ENCODE measurements around the gene RHO. TPM values are rescaled to one million over a fixed set of nuclear protein-coding genes. Genes with fewer than 3 reads are reported as not detected.
"Not testable (repeated sequence)": the region's sequence is repeated elsewhere in the genome, so short reads cannot be mapped to it uniquely, and the experiment has no call there.

The RHO gene
- polyA plus RNA-seq, 3 donors from 2014 or later, result not detected

DNA sequence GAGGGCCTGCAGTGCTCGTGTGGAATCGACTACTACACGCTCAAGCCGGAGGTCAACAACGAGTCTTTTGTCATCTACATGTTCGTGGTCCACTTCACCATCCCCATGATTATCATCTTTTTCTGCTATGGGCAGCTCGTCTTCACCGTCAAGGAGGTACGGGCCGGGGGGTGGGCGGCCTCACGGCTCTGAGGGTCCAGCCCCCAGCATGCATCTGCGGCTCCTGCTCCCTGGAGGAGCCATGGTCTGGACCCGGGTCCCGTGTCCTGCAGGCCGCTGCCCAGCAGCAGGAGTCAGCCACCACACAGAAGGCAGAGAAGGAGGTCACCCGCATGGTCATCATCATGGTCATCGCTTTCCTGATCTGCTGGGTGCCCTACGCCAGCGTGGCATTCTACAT lies 3.8 kb downstream of the RHO start:
- Mint-ChIP-seq H3K27me3 (ENCODE audit: low read depth in 3 of 3) (peaks cover 2 to 6% (median 4%) of the 10 kb centered on the region in 3 donors), H3K36me3 (no peaks in the 10 kb centered on the region), H3K4me3 (no peak overlapping the region), H3K4me1 (peaks cover 0 to 1% of the 10 kb centered on the region in 2 donors), H3K9me3 (peaks cover 0 to under 1% (median 0%) of the 10 kb centered on the region in 6 donors), H3K27ac (peak overlapping the region in 1 of 6 donors; percentile 26)
- DNase-seq, result no peak

DNA sequence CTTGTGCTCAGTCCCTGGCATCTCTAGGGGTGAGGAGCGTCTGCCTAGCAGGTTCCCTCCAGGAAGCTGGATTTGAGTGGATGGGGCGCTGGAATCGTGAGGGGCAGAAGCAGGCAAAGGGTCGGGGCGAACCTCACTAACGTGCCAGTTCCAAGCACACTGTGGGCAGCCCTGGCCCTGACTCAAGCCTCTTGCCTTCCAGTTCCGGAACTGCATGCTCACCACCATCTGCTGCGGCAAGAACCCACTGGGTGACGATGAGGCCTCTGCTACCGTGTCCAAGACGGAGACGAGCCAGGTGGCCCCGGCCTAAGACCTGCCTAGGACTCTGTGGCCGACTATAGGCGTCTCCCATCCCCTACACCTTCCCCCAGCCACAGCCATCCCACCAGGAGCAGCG lies 5.0 kb downstream of the RHO start:
- H3K9me3 Mint-ChIP-seq, result peaks cover 0 to 1% (median 0%) of the 10 kb centered on the region in 6 donors
- no peak overlapping the region for H3K27ac Mint-ChIP-seq
- H3K4me1 Mint-ChIP-seq, result no peaks in the 10 kb centered on the region
- H3K27me3 Mint-ChIP-seq (ENCODE audit: low read depth in 3 of 3), result peaks cover 2 to 7% (median 4%) of the 10 kb centered on the region in 3 donors
- no peak for DNase-seq
- H3K4me3 Mint-ChIP-seq, result no peak overlapping the region
- H3K36me3 Mint-ChIP-seq, result no peaks in the 10 kb centered on the region

DNA sequence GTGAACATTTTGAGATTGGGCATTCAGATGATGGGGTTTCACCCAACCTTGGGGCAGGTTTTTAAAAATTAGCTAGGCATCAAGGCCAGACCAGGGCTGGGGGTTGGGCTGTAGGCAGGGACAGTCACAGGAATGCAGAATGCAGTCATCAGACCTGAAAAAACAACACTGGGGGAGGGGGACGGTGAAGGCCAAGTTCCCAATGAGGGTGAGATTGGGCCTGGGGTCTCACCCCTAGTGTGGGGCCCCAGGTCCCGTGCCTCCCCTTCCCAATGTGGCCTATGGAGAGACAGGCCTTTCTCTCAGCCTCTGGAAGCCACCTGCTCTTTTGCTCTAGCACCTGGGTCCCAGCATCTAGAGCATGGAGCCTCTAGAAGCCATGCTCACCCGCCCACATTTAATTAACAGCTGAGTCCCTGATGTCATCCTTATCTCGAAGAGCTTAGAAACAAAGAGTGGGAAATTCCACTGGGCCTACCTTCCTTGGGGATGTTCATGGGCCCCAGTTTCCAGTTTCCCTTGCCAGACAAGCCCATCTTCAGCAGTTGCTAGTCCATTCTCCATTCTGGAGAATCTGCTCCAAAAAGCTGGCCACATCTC lies 6.1 kb downstream of the RHO start:
- Mint-ChIP-seq H3K4me1 (no peaks in the 10 kb centered on the region), H3K4me3 (no peak overlapping the region), H3K9me3 (peaks cover 0 to 1% (median 0%) of the 10 kb centered on the region in 6 donors), H3K27me3 (ENCODE audit: low read depth in 3 of 3) (peaks cover 2 to 7% (median 4%) of the 10 kb centered on the region in 3 donors), H3K36me3 (no peaks in the 10 kb centered on the region), H3K27ac (peak overlapping the region in 3 of 6 donors; percentile 4 to 40 (median 21))
- DNase-seq, result no peak

DNA sequence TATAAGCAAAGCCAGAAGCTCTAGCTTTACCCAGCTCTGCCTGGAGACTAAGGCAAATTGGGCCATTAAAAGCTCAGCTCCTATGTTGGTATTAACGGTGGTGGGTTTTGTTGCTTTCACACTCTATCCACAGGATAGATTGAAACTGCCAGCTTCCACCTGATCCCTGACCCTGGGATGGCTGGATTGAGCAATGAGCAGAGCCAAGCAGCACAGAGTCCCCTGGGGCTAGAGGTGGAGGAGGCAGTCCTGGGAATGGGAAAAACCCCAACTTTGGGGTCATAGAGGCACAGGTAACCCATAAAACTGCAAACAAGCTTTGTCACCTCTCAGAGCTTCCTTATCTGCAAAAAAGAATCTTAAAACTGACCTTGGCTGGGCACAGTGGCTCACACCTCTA lies 6.6 kb downstream of the RHO start:
- no peak overlapping the region for H3K27ac Mint-ChIP-seq
- H3K27me3 Mint-ChIP-seq (ENCODE audit: low read depth in 3 of 3), result peaks cover 2 to 5% (median 4%) of the 10 kb centered on the region in 3 donors
- H3K9me3 Mint-ChIP-seq, result peaks cover 0 to 1% (median 0%) of the 10 kb centered on the region in 6 donors
- H3K4me1 Mint-ChIP-seq, result no peaks in the 10 kb centered on the region
- DNase-seq, result no peak
- no peak overlapping the region for H3K4me3 Mint-ChIP-seq
- H3K36me3 Mint-ChIP-seq, result no peaks in the 10 kb centered on the region

DNA sequence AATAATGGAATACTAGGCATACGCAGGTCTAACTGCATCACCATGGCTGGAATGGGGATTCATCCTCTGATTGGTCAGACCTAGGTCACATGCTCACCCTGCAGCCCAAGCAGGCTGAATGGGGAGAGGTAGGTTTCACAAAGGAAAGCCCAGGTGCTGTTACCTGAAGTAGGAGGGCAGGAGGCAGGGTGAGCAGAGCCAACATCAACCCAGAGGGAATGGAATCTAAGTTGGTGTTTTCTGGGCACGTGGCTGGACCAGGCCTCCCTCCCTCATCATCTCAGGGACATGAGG lies 7.9 kb downstream of the RHO start:
- peaks cover 2 to 4% (median 2%) of the 10 kb centered on the region in 3 donors for H3K27me3 Mint-ChIP-seq (ENCODE audit: low read depth in 3 of 3)
- H3K36me3 Mint-ChIP-seq, result no peaks in the 10 kb centered on the region
- DNase-seq, result no peak
- peaks cover 0 to 1% (median 0%) of the 10 kb centered on the region in 6 donors for H3K9me3 Mint-ChIP-seq
- H3K4me1 Mint-ChIP-seq, result no peaks in the 10 kb centered on the region
- no peak overlapping the region for H3K4me3 Mint-ChIP-seq
- H3K27ac Mint-ChIP-seq, result peak overlapping the region in 1 of 6 donors; percentile 45

DNA sequence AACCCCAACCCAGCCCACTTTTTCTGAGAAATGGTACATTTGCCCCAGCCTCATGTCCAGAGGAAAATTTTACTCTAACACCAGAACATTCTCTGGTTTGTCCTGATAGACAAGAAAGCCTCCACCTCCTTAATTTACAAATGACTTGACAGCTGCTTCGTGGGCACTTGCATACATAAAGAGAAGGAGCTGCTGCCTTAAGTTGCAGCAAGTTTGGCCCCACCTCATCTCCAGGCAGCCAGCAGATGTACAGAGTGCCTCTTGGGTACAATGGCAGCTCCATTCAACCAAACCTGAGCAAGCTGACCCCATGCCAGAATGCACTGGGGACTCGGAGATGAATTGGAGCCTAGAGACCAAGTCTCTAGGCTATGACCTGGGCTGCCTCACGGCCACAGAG lies 8.4 kb downstream of the RHO start:
- no peaks in the 10 kb centered on the region for H3K36me3 Mint-ChIP-seq
- no peak for DNase-seq
- H3K4me1 Mint-ChIP-seq, result no peaks in the 10 kb centered on the region
- H3K27ac Mint-ChIP-seq, result no peak overlapping the region
- H3K4me3 Mint-ChIP-seq, result no peak overlapping the region
- H3K9me3 Mint-ChIP-seq, result peaks cover 0 to 1% (median 0%) of the 10 kb centered on the region in 6 donors
- peaks cover 0 to 2% (median 2%) of the 10 kb centered on the region in 3 donors for H3K27me3 Mint-ChIP-seq (ENCODE audit: low read depth in 3 of 3)

DNA sequence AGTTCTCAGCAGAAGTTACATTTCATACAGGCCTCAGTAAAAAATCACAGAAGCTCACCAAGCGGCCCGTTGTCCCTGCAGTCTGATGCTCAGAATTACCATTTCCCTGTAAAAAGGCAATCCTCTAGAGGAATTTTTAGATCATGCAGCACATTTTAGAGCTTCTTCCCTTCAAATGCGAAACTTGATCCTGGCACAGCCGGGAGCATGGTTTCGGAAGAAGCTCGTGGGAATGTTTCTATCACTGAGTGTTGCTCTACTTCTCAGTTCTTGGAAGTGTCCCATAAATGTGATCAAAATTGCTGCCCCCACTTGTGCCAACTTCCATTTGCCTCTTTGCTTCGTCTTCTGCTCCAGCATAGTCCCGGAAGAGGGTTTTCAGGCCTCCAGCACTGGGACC lies 10.8 kb downstream of the RHO start:
- no peak overlapping the region for H3K27ac Mint-ChIP-seq
- H3K4me1 Mint-ChIP-seq, result no peaks in the 10 kb centered on the region
- no peaks in the 10 kb centered on the region for H3K36me3 Mint-ChIP-seq
- H3K27me3 Mint-ChIP-seq (ENCODE audit: low read depth in 3 of 3), result peaks cover 0 to 2% (median 2%) of the 10 kb centered on the region in 3 donors
- no peak for DNase-seq
- H3K9me3 Mint-ChIP-seq, result peaks cover 0 to 1% (median 0%) of the 10 kb centered on the region in 6 donors
- no peak overlapping the region for H3K4me3 Mint-ChIP-seq

DNA sequence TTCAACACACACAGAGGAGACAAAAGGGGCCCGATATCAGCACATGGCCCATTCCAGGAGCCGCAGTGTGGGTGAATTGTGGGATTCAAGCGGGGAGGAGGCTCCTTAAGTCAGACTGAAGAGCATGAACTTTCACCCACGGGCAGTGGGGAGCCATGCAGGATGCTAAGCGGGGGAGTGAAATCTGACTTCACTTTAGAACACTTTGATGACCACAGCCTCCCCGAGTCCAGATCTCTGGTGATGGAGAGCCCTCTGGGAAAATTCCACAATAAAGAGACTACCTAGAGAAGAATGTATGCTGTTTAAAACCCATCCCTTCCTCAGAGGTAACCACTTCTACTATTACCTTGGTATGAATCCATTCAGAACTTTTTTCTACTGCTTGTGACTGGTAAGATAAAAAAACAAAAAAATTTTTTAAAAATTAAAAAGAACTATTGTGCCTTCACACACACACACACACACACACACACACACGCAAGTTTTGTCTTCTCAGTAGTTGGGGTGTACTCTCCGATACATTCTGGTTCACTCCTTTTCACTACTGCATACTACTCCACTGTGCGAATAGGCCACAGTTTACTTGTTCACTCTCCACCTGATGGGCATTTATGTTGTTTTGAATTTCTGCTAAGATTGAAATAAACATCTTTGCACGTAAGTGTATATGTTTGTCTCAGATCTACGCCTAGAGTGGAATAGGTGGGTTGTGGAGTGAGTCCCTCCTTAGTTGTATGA lies 12.5 kb downstream of the RHO start:
- Mint-ChIP-seq H3K27me3 (ENCODE audit: low read depth in 3 of 3) (peaks cover 0 to 2% (median 2%) of the 10 kb centered on the region in 3 donors), H3K4me1 (no peaks in the 10 kb centered on the region), H3K36me3 (no peaks in the 10 kb centered on the region), H3K9me3 (peaks cover 0 to 1% (median 0%) of the 10 kb centered on the region in 6 donors), H3K27ac (peak overlapping the region in 2 of 6 donors; percentile 27 to 45), H3K4me3 (no peak overlapping the region)
- DNase-seq, result no peak

DNA sequence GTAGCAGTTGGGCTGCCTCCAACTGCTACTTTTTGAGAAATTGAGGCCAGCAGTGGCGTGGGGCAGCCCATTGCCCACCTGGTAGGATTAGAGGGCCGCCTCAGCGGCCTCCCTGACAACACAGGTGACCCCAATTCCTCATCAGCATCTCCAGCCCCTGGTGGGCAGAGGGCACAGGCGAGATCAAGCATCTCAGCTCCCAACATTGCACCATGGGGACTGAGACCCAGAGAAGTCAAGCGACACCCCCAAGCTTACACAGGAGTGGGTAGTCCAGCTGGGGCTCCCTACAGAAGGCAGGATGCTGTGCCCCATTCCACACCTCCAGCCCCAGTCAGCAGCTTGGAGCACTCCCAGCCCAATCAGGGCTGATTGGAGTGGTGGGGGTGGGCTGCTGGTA lies 14.3 kb downstream of the RHO start:
- Mint-ChIP-seq H3K4me3 (no peak overlapping the region), H3K36me3 (no peaks in the 10 kb centered on the region), H3K27me3 (ENCODE audit: low read depth in 3 of 3) (peaks cover 0 to 2% (median 0%) of the 10 kb centered on the region in 3 donors), H3K4me1 (no peaks in the 10 kb centered on the region), H3K27ac (no peak overlapping the region), H3K9me3 (no peaks in the 10 kb centered on the region)
- no peak for DNase-seq

DNA sequence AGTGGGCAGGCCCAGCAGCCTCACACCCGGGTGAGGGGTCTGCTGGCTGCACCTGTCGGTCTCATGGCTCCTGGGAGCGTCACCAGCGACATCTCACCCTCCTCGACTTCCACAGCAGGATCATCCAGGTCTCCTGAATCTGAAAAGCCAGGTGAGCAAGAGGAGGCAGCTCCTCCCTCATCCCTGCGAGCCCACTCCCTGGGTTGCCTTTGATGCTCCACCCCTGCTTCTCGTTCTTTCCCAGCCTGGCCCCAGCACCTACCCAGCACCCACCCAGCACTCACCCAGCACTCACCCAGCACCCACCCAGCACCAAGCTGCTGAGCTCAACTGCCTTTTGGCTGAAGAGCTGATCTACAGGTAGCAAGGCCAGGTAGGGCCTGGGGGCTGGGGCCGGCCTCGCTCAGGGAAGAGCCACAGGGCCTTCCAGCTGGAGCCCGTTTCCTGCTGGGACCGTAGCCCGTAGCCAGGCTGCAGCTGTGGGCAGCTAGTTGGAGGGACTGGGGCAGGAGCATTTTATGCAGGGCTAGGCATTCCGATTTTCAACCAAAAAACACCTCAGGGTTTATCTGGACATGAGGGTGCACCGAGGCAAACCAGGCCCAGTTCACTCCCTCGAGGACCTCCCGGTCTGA lies 14.8 kb downstream of the RHO start, which contains the start of gene H1-8:
Gene H1-8, plus strand, starts transcription at position 20 of the 635 bp plus-strand sequence. Its CDS starts 44 bp downstream, at position 64.
- peaks cover 0 to 2% (median 0%) of the 10 kb centered on the region in 3 donors for H3K27me3 Mint-ChIP-seq (ENCODE audit: low read depth in 3 of 3)
- H3K4me3 Mint-ChIP-seq, result no peak within 1 kb of the TSS
- H3K9me3 Mint-ChIP-seq, result no peaks in the 10 kb centered on the region
- no peaks in the 10 kb centered on the region for H3K36me3 Mint-ChIP-seq
- no peaks in the 10 kb centered on the region for H3K4me1 Mint-ChIP-seq
- DNase-seq, result no peak
- peak within 1 kb of the TSS in 2 of 6 donors; percentile 2 to 71 for H3K27ac Mint-ChIP-seq

DNA sequence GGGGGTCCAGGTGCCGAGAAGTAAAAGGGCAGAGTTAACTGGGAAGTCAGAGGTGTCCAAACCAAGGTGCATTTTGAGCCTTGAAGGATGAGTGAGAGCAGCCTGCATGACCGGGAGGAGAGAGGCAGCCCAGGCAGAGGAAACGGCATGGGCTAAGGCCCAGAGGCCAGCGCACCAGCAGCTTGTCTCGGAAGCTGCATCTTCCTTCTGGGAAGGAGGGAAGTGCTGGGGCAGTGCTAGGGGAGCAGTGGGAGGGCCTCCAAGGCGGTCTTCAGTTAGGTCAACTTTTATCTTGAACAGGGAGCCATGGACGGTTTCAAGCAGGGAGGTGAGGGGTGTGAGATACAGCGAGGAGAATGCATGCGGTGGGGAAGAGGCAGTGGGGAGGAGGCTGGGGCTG lies 15.6 kb downstream of the RHO start:
- H3K36me3 Mint-ChIP-seq, result no peaks in the 10 kb centered on the region
- no peak overlapping the region for H3K4me3 Mint-ChIP-seq
- peak overlapping the region in 2 of 6 donors; percentile 2 to 71 for H3K27ac Mint-ChIP-seq
- H3K9me3 Mint-ChIP-seq, result no peaks in the 10 kb centered on the region
- H3K27me3 Mint-ChIP-seq (ENCODE audit: low read depth in 3 of 3), result peaks cover 0 to 2% (median 0%) of the 10 kb centered on the region in 3 donors
- DNase-seq, result no peak
- H3K4me1 Mint-ChIP-seq, result no peaks in the 10 kb centered on the region

DNA sequence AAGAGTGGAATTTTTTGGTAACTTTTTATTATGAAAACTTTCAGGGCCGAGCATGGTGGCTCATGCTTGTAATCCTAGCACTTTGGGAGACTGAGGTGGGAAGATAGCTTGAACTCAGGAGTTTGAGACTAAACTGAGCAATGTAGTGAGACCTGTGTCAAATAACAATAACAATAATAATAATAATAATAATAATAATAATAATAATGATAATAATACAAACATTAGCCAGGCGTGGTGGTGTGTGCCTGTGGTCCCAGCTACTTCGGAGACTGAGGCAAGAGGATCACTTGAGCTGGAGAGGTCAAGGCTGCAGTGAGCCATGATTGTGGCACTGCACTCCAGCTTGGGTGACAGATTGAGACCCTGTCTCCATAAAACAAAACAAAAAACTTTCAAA lies 17.5 kb downstream of the RHO start:
- H3K9me3 Mint-ChIP-seq; H3K4me1 Mint-ChIP-seq; H3K27me3 Mint-ChIP-seq (ENCODE audit: low read depth in 3 of 3); H3K4me3 Mint-ChIP-seq; DNase-seq; H3K36me3 Mint-ChIP-seq; H3K27ac Mint-ChIP-seq: not testable (repeated sequence)

DNA sequence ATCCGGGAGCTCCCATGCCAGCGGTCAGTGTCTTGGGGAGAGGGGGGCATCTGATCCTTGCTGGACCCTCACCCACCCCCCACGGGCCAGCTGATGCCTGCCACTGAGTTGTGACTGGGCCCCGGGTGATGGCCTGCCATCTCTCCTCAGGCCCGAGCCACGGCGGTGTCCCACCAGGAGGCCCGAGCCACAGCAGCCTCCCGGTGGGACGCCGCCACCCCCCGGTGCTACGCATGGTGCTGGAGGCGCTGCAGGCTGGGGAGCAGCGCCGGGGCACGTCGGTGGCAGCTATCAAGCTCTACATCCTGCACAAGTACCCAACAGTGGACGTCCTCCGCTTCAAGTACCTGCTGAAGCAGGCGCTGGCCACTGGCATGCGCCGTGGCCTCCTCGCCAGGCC lies 18.8 kb downstream of the RHO start:
- Mint-ChIP-seq H3K27ac (no peak overlapping the region), H3K9me3 (no peaks in the 10 kb centered on the region), H3K27me3 (ENCODE audit: low read depth in 3 of 3) (peaks cover 0 to 6% (median 3%) of the 10 kb centered on the region in 3 donors), H3K4me3 (no peak overlapping the region), H3K4me1 (peaks cover 0 to 4% of the 10 kb centered on the region in 2 donors), H3K36me3 (no peaks in the 10 kb centered on the region)
- DNase-seq, result no peak

All from immature natural killer cell (primary cell).